ENCODE measurements around the gene LCN6.

- no peak for TF ChIP-seq POLR2A (IDR thresholded peaks at IDR 0.05)
- no peak for TF ChIP-seq POLR2AphosphoS5 (IDR thresholded peaks at IDR 0.05)
- no peak for TF ChIP-seq CTCF (IDR thresholded peaks at IDR 0.05)
- TF ChIP-seq EP300 (IDR thresholded peaks at IDR 0.05; ENCODE audit: low read depth): no peak
These were observed 15.3 kb upstream of the LCN6 start for GRCh38 chr9:136763649-136764035.

Data from transverse colon (tissue), 4 donors.